Tibial nerve (tissue), 3 donors: ENCODE measurements around the gene ATP5F1C.

Experiments
- POLR2A ChIP-seq, 2 donors: fragments of 450-650 bp; IDR thresholded peaks; one replicate each; pipeline ENCODE4 v1.6.1; 2017; ENCODE audit warnings: antibody characterized with exemption in 2 of 2, mild to moderate bottlenecking in 2 of 2, moderate library complexity in 2 of 2
- TF ChIP-seq, protein P1 (sequence below), 5 experiments: fragments of 200-600 bp in 3 of 5; fragments of 450-650 bp in 2 of 5; sonication (generic) in 3 of 5; IDR thresholded peaks; one replicate each; pipeline ENCODE4 v1.5.1; 2016 to 2019; ENCODE audit warnings: antibody characterized with exemption in 5 of 5, mild to moderate bottlenecking in 3 of 5, moderate library complexity in 2 of 5

DNA sequence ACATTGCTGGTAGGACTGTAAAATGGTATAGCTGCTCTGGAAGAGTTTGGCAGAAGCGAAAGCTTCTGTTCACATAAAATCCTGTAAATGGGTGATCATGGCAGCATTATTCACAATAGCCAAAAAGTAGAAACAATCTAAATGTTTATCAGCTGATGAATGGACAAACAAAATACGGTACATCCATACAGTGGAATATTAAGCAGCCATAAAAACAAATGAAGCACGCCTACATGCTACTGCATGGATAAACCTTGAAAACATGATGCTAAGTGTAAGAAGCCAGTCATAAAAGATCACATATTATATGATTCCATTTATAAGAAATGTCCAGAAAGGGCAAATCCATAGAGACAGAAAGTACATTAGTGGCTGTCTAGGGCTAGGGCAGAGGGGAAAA lies 32.9 kb upstream of the ATP5F1C start:
- TF ChIP-seq, protein P1, sequence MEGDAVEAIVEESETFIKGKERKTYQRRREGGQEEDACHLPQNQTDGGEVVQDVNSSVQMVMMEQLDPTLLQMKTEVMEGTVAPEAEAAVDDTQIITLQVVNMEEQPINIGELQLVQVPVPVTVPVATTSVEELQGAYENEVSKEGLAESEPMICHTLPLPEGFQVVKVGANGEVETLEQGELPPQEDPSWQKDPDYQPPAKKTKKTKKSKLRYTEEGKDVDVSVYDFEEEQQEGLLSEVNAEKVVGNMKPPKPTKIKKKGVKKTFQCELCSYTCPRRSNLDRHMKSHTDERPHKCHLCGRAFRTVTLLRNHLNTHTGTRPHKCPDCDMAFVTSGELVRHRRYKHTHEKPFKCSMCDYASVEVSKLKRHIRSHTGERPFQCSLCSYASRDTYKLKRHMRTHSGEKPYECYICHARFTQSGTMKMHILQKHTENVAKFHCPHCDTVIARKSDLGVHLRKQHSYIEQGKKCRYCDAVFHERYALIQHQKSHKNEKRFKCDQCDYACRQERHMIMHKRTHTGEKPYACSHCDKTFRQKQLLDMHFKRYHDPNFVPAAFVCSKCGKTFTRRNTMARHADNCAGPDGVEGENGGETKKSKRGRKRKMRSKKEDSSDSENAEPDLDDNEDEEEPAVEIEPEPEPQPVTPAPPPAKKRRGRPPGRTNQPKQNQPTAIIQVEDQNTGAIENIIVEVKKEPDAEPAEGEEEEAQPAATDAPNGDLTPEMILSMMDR (IDR thresholded peaks at IDR 0.05): no peak
- TF ChIP-seq POLR2A (IDR thresholded peaks at IDR 0.05): no peak
